GM18508 (cell line): ENCODE measurements around the gene OVAAL.

Source experiments
- ATAC-seq: cut with Tn5 transposase; IDR thresholded peaks from one replicate; pipeline ENCODE4 v1.9.1; 2021; ENCODE audit warnings: moderate number of reproducible peaks; ENCODE audit not compliant: insufficient read depth, unreplicated experiment

The OVAAL gene

DNA sequence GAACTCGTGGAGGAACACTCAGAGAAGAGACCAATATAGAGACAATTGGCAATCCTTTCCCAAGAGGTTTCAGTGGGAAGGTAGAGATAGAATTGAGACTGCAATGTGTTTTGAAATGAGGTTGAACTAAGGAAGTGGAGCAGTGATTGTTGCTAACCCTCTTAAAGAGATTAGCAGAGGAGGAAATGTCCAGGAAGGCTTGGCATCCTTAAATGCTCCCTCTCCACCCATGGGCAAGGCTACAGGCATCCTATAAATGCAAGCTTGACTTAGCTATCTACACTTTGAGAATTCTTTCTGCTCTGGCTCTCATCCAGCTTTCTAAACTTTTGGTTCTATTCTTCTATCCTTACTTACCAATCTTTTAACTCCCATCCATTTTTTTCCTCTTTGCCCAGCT is 42.7 kb downstream of the OVAAL start:
- no peak for ATAC-seq

- no peak for ATAC-seq
Observed at GRCh38 chr1:180603223-180603849, 44.6 kb downstream of the OVAAL start.

DNA sequence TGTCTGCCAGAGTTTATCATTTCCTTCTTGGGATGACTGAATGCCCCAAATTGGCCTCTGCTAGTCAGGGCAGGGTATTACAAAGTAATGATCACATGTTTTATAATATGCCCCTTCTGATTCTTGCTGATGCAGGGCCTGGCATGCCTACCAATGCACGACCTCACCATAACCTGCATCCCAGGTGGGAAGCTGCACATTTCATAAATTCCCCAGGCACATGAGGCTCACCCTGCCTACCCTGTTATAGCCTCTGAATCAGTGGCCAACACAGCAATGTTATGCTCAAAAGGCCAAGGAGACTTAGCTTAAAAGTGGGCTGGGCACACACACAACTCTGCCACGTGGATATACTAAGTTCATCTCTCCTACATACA is 45.1 kb downstream of the OVAAL start:
- no peak for ATAC-seq

- no peak for ATAC-seq
Observed at GRCh38 chr1:180606155-180606554, 47.4 kb downstream of the OVAAL start.

GRCh38 chr1:180609643-180610555 is 51.1 kb downstream of the OVAAL start:
- ATAC-seq: no peak

- ATAC-seq: no peak
Observed at GRCh38 chr1:180610556-180611015, 51.8 kb downstream of the OVAAL start.

DNA sequence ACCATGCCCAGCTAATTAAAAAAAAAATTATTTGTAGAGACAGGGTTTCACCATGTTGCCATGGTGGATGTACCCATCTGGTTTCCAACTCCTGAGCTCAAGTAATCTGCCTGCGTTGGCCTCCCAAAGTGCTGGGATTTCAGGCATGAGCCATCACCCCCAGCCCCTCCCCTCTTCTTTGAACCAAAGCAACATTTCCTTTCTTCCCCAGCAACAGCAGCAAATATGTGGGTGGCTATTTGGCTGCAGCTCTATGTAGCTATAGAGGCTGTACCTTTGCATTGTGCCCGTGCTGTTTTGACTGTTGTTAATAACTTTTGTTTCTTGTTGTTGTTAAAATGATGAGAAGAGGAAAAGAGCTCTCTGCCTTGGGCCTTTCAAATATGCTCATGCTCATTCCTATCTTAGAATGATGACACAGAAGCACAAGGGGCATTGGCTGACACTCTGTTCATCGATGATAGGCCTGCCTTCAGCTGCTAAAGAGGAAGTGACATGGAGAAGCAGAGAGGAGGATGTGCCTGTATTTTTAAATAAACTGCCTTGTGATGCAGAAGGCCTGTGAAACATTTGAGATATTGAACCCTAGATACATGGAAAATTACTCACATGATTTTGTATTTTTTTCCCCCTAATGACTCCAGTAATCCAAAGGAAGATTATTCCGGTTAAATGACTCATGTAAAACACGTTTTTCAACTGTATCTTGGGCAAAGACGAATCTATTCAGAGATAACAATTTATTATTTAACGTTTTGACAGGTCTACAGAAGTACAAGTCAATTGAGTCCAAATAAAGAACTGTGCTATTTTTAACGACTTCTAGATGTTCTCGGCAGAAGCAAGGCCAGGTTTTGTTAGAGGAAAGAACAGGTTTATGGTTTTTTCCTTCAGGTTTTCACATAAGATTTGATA is 52.5 kb downstream of the OVAAL start:
- ATAC-seq: no peak

- no peak for ATAC-seq
Observed at GRCh38 chr1:180612632-180613031, 53.9 kb downstream of the OVAAL start.

- ATAC-seq: no peak
Observed at GRCh38 chr1:180614730-180615129, 56.0 kb downstream of the OVAAL start.

GRCh38 chr1:180615493-180616290 is 56.9 kb downstream of the OVAAL start:
- ATAC-seq: no peak
